ENCODE results near the gene PNPLA6.

DNA sequence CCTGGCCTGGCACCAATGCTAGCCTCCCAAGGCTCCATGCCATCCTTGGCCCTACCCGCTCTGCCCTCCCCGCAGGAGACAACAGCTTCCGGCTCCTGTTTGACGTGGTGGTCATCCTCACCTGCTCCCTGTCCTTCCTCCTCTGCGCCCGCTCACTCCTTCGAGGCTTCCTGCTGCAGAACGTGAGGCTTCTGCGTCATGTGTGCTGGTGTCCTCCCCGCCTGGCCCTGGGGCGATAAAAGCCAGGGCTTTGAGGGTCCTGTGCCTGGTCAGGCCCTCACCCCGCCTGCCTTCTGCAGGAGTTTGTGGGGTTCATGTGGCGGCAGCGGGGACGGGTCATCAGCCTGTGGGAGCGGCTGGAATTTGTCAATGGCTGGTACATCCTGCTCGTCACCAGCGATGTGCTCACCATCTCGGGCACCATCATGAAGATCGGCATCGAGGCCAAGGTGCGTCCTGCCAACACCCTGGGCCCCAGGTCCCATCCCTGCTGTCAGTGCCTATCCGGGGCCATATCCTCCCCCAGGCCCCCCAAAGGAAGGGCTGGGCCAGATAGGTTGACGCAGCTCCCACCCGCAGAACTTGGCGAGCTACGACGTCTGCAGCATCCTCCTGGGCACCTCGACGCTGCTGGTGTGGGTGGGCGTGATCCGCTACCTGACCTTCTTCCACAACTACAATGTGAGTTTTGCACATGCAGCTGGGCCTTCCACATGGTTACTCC is 6.8 kb upstream of the PNPLA6 start:
- TF ChIP-seq, protein P1, sequence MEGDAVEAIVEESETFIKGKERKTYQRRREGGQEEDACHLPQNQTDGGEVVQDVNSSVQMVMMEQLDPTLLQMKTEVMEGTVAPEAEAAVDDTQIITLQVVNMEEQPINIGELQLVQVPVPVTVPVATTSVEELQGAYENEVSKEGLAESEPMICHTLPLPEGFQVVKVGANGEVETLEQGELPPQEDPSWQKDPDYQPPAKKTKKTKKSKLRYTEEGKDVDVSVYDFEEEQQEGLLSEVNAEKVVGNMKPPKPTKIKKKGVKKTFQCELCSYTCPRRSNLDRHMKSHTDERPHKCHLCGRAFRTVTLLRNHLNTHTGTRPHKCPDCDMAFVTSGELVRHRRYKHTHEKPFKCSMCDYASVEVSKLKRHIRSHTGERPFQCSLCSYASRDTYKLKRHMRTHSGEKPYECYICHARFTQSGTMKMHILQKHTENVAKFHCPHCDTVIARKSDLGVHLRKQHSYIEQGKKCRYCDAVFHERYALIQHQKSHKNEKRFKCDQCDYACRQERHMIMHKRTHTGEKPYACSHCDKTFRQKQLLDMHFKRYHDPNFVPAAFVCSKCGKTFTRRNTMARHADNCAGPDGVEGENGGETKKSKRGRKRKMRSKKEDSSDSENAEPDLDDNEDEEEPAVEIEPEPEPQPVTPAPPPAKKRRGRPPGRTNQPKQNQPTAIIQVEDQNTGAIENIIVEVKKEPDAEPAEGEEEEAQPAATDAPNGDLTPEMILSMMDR (IDR thresholded peaks at IDR 0.05; ENCODE audit: low read depth, low read length, poor library complexity, severe bottlenecking), result no peak
- TF ChIP-seq EZH2phosphoT487 (IDR thresholded peaks at IDR 0.05; ENCODE audit: borderline replicate concordance, low read length), result no peak
